ENCODE results near the gene LIPT2.
"Not testable (repeated sequence)": the region's sequence is repeated elsewhere in the genome, so short reads cannot be mapped to it uniquely, and the experiment has no call there.

The LIPT2 gene

GRCh38 chr11:74492974-74493790, at the start of gene LIPT2:
LIPT2 (minus strand) TSS chr11:74493724; CDS start chr11:74493703, 21 bp downstream.
- in situ Hi-C loops (cut with MboI; ENCODE audit: low sequenced_read_pairs) = no loop called here

GRCh38 chr11:74541466-74541865, 47.9 kb upstream of the LIPT2 start:
- in situ Hi-C loops (cut with MboI; ENCODE audit: low sequenced_read_pairs) = no loop called here

DNA sequence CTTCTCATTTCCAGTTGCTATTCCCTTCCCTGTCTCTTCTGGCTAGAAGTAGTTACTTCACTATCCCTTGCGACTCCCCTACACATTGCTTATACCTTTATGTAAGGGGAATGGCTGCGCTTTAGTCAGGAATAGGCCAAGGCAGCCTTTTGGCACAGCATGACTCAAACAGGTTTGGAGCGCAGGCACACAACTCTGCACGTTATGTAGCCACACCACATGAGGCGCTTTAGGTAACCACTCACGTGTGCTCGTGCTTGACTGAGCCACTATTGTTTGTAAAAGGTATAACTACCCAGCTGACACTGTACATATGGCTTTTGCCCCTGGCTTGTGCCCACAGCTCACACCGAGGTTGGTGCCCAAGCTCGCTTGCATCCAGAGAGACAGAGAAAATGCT, 46.7 kb upstream of the LIPT2 start:
- in situ Hi-C loops (cut with MboI; ENCODE audit: low sequenced_read_pairs) = no loop called here

DNA sequence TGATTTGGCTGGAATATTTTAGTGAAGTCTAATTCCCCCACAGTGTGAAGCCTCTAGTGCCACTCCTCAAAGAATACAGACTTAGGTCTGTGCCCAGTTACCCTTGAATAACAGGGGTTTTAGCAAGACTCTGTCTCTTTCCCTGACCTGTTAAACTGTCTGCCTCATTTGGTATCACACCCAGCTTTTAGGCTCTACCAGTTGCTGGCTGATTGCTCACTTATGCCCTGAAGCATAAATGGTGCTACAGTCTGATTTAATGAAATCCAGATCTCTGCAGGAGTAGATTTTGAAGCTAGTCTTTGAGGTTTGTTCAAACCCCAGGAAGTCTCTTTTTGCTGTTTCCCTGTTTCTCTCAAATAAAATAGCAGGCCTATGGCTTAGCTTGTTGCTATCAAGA, 45.2 kb upstream of the LIPT2 start:
- in situ Hi-C loops (cut with MboI; ENCODE audit: low sequenced_read_pairs) = no loop called here

DNA sequence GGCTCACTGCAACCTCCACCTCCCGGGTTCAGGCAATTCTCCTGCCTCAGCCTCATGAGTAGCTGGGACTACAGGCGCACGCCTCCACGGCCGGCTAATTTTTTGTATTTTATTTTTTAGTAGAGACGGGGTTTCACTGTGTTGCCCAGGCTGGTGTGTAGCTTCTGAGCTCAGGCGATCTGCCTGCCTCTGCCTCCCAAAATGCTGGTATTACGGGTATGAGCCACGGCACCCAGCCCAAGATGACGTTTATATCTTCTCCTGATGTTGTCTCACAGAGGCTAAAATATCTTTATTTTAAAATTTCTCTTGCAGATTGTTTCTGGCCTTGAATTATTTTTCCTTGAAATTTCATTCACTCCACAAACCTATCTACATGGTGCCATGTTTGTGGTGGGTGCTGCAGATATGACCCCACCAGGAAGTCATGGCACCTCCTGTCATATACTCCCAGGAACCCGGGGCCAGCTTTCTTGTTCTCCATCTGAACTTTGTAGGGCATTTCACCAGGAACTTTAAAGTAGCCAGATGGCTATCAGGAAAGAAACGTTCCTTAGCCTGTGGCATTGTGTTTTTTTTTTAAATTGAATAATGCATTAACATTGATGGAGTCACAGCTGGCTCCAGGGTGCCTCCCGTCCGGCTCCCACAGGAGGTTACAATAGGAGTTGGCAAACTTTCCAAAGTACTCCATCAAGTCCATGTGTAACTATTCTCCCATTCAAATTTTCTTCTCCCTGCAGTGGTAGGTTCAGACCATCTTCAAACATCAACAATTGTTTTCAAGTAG, 42.0 kb upstream of the LIPT2 start:
- in situ Hi-C loops (cut with MboI; ENCODE audit: low sequenced_read_pairs) = no loop called here

- in situ Hi-C loops (cut with MboI; ENCODE audit: low sequenced_read_pairs) = not testable (repeated sequence)
Observed at GRCh38 chr11:74534946-74535275, 41.4 kb upstream of the LIPT2 start.

GRCh38 chr11:74534216-74534945, 40.9 kb upstream of the LIPT2 start:
- in situ Hi-C loops (cut with MboI; ENCODE audit: low sequenced_read_pairs) = no loop called here

GRCh38 chr11:74533421-74533820, 39.9 kb upstream of the LIPT2 start:
- in situ Hi-C loops (cut with MboI; ENCODE audit: low sequenced_read_pairs) = no loop called here

DNA sequence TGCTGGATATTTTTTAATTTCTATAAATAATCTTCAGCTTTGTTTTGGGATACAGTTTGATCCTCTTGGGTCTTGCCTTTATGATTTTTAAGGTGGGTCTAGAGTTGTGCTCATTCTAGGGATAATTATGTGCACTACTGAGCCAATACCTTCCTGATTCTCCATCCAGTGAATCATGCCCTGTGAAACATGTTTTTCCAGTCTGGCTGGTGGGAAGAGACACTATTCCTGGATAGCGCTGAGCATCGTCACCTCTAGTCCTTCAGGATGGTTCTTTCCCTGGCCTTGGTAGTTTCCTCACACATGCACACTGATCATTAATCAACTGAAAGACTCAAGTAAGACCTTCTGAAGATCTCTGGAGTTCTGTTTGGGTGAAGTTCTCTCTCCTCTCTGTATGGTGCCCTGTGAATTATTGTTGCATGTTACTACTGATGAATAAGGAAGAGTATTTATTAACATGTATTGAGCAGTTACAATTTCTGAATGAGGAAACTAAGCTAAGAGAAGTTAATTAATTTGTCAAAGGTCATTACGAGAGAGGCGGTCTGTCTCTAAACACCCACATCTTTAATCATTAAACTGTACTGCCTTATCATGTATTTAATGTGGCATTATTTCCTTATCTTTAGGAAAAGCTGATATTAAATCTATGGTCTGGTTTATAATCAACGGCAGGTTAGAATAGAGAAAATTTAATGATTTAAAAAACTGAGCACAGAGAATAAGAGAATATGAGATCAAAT, 39.1 kb upstream of the LIPT2 start:
- in situ Hi-C loops (cut with MboI; ENCODE audit: low sequenced_read_pairs) = no loop called here

GRCh38 chr11:74524978-74525377, 31.5 kb upstream of the LIPT2 start:
- in situ Hi-C loops (cut with MboI; ENCODE audit: low sequenced_read_pairs) = no loop called here

GRCh38 chr11:74524501-74524900, 31.0 kb upstream of the LIPT2 start:
- in situ Hi-C loops (cut with MboI; ENCODE audit: low sequenced_read_pairs) = no loop called here

GRCh38 chr11:74522776-74523175, 29.3 kb upstream of the LIPT2 start:
- in situ Hi-C loops (cut with MboI; ENCODE audit: low sequenced_read_pairs) = no loop called here

- in situ Hi-C loops (cut with MboI; ENCODE audit: low sequenced_read_pairs) = no loop called here
Observed at GRCh38 chr11:74521666-74522252, 28.2 kb upstream of the LIPT2 start.

DNA sequence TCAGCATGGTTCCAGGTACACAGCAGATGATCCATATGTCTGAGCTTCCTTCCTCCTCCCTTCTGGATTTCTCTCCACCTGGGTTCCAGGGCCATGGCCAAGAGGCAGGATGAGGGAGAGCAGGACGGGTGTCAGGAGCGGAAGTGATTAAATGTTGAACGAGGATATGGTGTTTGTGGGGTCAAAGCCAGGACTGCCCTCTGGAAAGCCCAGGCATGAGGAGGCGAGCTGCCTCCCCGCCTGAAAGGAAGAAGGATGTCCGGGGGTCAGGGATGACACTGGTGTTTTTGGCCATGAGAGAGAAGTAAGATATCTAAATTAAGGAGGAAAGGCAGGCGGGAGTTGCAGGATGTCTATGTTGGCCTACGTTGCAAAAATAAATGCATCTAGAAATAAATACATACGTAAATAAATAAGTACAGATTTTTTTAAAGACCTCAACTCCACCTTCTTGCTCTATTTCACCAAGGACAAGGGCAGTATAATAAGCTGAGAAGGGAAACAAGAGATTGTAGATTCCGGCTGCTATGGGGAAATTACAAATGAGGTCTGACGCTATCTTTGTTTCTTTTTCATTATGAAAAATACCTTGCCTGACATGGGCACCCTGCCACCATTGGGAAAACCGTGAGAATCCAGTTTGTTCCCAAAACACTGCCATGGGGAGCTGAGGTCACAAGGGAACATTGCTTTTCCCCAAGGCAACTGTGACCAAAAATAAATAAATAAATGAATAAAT, 27.6 kb upstream of the LIPT2 start:
- in situ Hi-C loops (cut with MboI; ENCODE audit: low sequenced_read_pairs) = no loop called here

- in situ Hi-C loops (cut with MboI; ENCODE audit: low sequenced_read_pairs) = no loop called here
Observed at GRCh38 chr11:74520316-74520715, 26.8 kb upstream of the LIPT2 start.

DNA sequence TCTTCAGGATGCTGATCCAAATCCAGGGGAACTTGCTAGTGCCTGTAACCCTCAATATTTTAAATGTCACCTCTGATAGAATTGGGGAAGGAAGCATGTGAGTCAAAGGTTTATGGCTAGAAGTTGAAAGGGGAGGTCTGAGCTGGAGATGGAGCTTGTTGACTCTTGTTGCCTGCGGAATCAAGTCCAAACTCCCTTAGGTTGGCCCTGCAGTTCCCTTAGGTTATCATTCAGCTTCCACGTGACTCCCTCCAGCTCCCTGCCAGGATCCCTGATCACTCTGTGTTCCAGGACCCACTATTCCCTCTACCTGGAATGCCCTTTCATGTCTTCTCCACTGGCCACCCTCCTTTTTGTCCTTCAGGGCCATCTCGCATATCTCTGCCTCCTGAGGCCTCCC, 26.2 kb upstream of the LIPT2 start:
- in situ Hi-C loops (cut with MboI; ENCODE audit: low sequenced_read_pairs) = no loop called here

- in situ Hi-C loops (cut with MboI; ENCODE audit: low sequenced_read_pairs) = not testable (repeated sequence)
Observed at GRCh38 chr11:74517592-74517991, 24.1 kb upstream of the LIPT2 start.

- in situ Hi-C loops (cut with MboI; ENCODE audit: low sequenced_read_pairs) = no loop called here
Observed at GRCh38 chr11:74507582-74507981, 14.1 kb upstream of the LIPT2 start.

DNA sequence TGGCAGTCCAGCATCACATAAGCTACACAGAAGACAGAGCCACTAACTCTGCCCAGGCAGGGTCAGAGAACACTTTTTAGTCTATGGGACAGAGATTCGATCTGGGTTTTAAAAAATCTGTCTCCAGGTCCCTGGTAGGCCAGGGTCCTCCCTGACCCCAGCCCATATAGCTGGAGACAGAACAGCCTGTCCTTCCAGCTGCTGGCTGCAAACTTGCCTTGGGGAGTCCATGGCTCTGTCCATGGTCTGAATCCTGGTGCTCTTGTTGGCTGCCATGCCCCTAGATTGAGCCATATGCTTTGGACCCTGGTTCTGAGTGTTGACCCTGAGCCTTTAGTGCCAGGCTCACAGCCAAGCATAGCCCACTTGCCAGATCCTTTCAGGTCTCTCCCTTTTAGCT, 13.3 kb upstream of the LIPT2 start:
- in situ Hi-C loops (cut with MboI; ENCODE audit: low sequenced_read_pairs) = no loop called here

DNA sequence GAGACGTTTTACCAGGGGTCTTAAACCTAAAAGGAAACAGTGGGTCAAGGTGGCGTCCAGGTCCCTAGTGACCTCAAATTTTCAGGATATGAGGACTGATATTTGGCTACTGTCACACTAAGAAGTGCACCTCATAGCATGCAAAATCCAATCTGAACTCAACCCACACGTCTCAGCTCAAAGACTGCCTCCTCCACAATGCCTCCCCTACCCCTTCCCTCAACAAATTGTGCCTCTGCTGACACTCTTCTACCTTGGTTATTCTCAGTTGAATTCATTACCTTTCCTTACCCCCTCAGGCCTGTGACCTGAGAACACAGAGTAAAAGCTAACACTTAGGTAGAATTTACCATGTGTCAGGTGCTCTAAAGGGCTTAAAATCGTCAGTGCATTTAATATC, 12.4 kb upstream of the LIPT2 start:
- in situ Hi-C loops (cut with MboI; ENCODE audit: low sequenced_read_pairs) = no loop called here
